Effector memory CD4-positive, alpha-beta T cell (primary cell): ENCODE measurements around the gene CHKB.
A peak's percentile ranks its signal among the peaks of the same experiment; 100 is the strongest.

ENCODE experiments used
- DNase-seq, 3 donors: peaks; one replicate each; pipeline ENCODE4 v3.0.0-alpha.2; 2020
- H3K27ac ChIP-seq: 2 replicates; pipeline ENCODE4 v1.7.0; 2013; ENCODE audit warnings: mild to moderate bottlenecking, low read length, moderate library complexity; ENCODE audit not compliant: insufficient read depth, poor library complexity, severe bottlenecking
- H3K27me3 ChIP-seq: replicated peaks from 2 replicates; pipeline ENCODE4 v1.7.0; 2013; ENCODE audit warnings: mild to moderate bottlenecking, low read length; ENCODE audit not compliant: insufficient read depth, control insufficient read depth, poor library complexity, severe bottlenecking
- H3K36me3 ChIP-seq: 2 replicates; pipeline ENCODE4 v1.7.0; 2013; ENCODE audit warnings: mild to moderate bottlenecking, low read length, moderate library complexity; ENCODE audit not compliant: control insufficient read depth, insufficient read depth
- H3K4me1 ChIP-seq: 2 replicates; pipeline ENCODE4 v1.7.0; 2013; ENCODE audit warnings: low read length, mild to moderate bottlenecking; ENCODE audit not compliant: control insufficient read depth, insufficient read depth, poor library complexity, severe bottlenecking
- H3K4me3 ChIP-seq: 2 replicates; pipeline ENCODE4 v1.7.0; 2013; ENCODE audit warnings: low read length, low read depth, mild to moderate bottlenecking; ENCODE audit not compliant: insufficient read depth, poor library complexity, severe bottlenecking
- H3K9me3 ChIP-seq: 2 replicates; pipeline ENCODE4 v1.7.0; 2013; ENCODE audit warnings: mild to moderate bottlenecking, low read length, moderate library complexity; ENCODE audit not compliant: control insufficient read depth

CHKB gene

GRCh38 chr22:50581031-50581949 is 1.4 kb downstream of the CHKB start:
- peak overlapping the region; percentile 90 for H3K27ac ChIP-seq
- no peaks in the 10 kb centered on the region for H3K27me3 ChIP-seq
- peak overlapping the region; percentile 58 for H3K4me3 ChIP-seq
- H3K36me3 ChIP-seq: peaks cover 11% of the 10 kb centered on the region
- H3K9me3 ChIP-seq: no peaks in the 10 kb centered on the region
- DNase-seq: no peak
- peaks cover 24% of the 10 kb centered on the region for H3K4me1 ChIP-seq

- no peaks in the 10 kb centered on the region for H3K9me3 ChIP-seq
- no peak overlapping the region for H3K4me3 ChIP-seq
- H3K27me3 ChIP-seq: no peaks in the 10 kb centered on the region
- DNase-seq: no peak
- H3K4me1 ChIP-seq: peaks cover 24% of the 10 kb centered on the region
- no peak overlapping the region for H3K27ac ChIP-seq
- peaks cover 11% of the 10 kb centered on the region for H3K36me3 ChIP-seq
Measured at GRCh38 chr22:50579752-50580151, 2.9 kb downstream of the CHKB start.

GRCh38 chr22:50578776-50579310 is 3.8 kb downstream of the CHKB start:
- Histone ChIP-seq H3K4me1 (peaks cover 24% of the 10 kb centered on the region), H3K4me3 (no peak overlapping the region), H3K27me3 (no peaks in the 10 kb centered on the region), H3K9me3 (no peaks in the 10 kb centered on the region), H3K36me3 (peaks cover 11% of the 10 kb centered on the region), H3K27ac (no peak overlapping the region)
- DNase-seq: no peak

- no peaks in the 10 kb centered on the region for H3K9me3 ChIP-seq
- no peak within 1 kb of the TSS for H3K4me3 ChIP-seq
- H3K36me3 ChIP-seq: peaks cover 13% of the 10 kb centered on the region
Measured at GRCh38 chr22:50577987-50578775, 4.5 kb downstream of the CHKB start, which contains the start of gene CPT1B. Gene CPT1B, minus strand, starts transcription at chr22:50578427. Its CDS starts 512 bp downstream, at chr22:50577915.

GRCh38 chr22:50577697-50577986 is 5.0 kb downstream of the CHKB start:
- DNase-seq: no peak
- H3K27me3 ChIP-seq: no peaks in the 10 kb centered on the region
- H3K4me3 ChIP-seq: no peak overlapping the region
- peaks cover 17% of the 10 kb centered on the region for H3K4me1 ChIP-seq
- H3K27ac ChIP-seq: no peak overlapping the region
- H3K36me3 ChIP-seq: peaks cover 14% of the 10 kb centered on the region
- H3K9me3 ChIP-seq: no peaks in the 10 kb centered on the region

More at GRCh38 chr22:50577987-50578775, 4.5 kb downstream of the CHKB start, which contains the start of gene CPT1B:
- peaks cover 18% of the 10 kb centered on the region for H3K4me1 ChIP-seq
- no peak for DNase-seq
- H3K27ac ChIP-seq: no peak within 1 kb of the TSS
- no peaks in the 10 kb centered on the region for H3K27me3 ChIP-seq

- Histone ChIP-seq H3K27me3 (no peaks in the 10 kb centered on the region), H3K27ac (no peak overlapping the region), H3K36me3 (peaks cover 14% of the 10 kb centered on the region), H3K4me1 (peaks cover 16% of the 10 kb centered on the region), H3K4me3 (no peak overlapping the region), H3K9me3 (no peaks in the 10 kb centered on the region)
- no peak for DNase-seq
Measured at GRCh38 chr22:50576806-50577696, 5.6 kb downstream of the CHKB start.

- DNase-seq: no peak
- no peaks in the 10 kb centered on the region for H3K27me3 ChIP-seq
- peaks cover 6% of the 10 kb centered on the region for H3K4me1 ChIP-seq
- H3K36me3 ChIP-seq: peaks cover 23% of the 10 kb centered on the region
- H3K27ac ChIP-seq: no peak overlapping the region
- H3K9me3 ChIP-seq: no peaks in the 10 kb centered on the region
- no peak overlapping the region for H3K4me3 ChIP-seq
Measured at GRCh38 chr22:50576070-50576469, 6.6 kb downstream of the CHKB start.

- Histone ChIP-seq H3K27me3 (no peaks in the 10 kb centered on the region), H3K9me3 (no peaks in the 10 kb centered on the region), H3K36me3 (peaks cover 29% of the 10 kb centered on the region), H3K27ac (no peak overlapping the region), H3K4me3 (no peak overlapping the region), H3K4me1 (peaks cover 4% of the 10 kb centered on the region)
- no peak for DNase-seq
Measured at GRCh38 chr22:50575426-50575941, 7.2 kb downstream of the CHKB start.

GRCh38 chr22:50574383-50574755 is 8.3 kb downstream of the CHKB start:
- Histone ChIP-seq H3K9me3 (no peaks in the 10 kb centered on the region), H3K4me3 (no peak overlapping the region), H3K27ac (no peak overlapping the region), H3K27me3 (no peaks in the 10 kb centered on the region), H3K4me1 (peaks cover 4% of the 10 kb centered on the region), H3K36me3 (peaks cover 30% of the 10 kb centered on the region)
- DNase-seq: no peak
